IPS-18a (cell line): ENCODE results near the gene EXOC3.

Experiments used
- H3K27ac ChIP-seq: one replicate; pipeline ENCODE4 v1.5.1; 2013; ENCODE audit warnings: low read length
- H3K27me3 ChIP-seq: one replicate; pipeline ENCODE4 v1.6.1; 2013; ENCODE audit warnings: mild to moderate bottlenecking, low read length; ENCODE audit not compliant: control insufficient read depth, insufficient read depth
- H3K36me3 ChIP-seq: one replicate; pipeline ENCODE4 v1.6.1; 2013; ENCODE audit warnings: low read depth, low read length; ENCODE audit not compliant: control insufficient read depth
- H3K4me1 ChIP-seq: one replicate; pipeline ENCODE4 v1.6.1; 2013; ENCODE audit warnings: low read depth, low read length; ENCODE audit not compliant: control insufficient read depth
- H3K4me3 ChIP-seq: one replicate; pipeline ENCODE4 v1.5.1; 2013; ENCODE audit warnings: low read length
- H3K9ac ChIP-seq: one replicate; pipeline ENCODE4 v1.6.1; 2013; ENCODE audit warnings: mild to moderate bottlenecking, low read length, moderate library complexity
- H3K9me3 ChIP-seq: one replicate; pipeline ENCODE4 v1.6.1; 2013; ENCODE audit warnings: low read depth, low read length; ENCODE audit not compliant: control insufficient read depth

The EXOC3 gene

DNA sequence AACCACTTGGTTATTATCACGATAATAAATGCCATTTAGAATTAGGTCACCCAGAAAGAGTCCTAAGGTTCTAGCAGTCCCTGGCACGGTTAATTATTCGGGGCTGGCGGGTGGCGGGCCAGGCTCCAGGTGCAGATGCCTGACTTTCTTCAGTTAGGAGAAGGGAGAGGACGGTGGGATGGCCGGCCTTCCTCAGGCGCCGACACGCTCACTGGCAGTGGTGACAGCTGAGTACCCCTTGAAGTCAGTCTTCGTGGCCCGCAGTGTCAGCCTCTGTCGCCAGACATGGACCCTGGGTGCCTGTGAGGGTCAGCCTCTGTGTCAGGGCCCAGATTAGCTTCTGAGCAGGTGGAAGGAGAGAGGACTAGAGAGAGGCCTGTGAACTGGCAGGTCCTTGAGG is 21.1 kb upstream of the EXOC3 start:
- no peaks in the 10 kb centered on the region for H3K36me3 ChIP-seq
- no peak overlapping the region for H3K9ac ChIP-seq
- H3K4me3 ChIP-seq = no peak overlapping the region
- no peaks in the 10 kb centered on the region for H3K27me3 ChIP-seq
- H3K27ac ChIP-seq = no peak overlapping the region
- no peaks in the 10 kb centered on the region for H3K9me3 ChIP-seq
- no peaks in the 10 kb centered on the region for H3K4me1 ChIP-seq

DNA sequence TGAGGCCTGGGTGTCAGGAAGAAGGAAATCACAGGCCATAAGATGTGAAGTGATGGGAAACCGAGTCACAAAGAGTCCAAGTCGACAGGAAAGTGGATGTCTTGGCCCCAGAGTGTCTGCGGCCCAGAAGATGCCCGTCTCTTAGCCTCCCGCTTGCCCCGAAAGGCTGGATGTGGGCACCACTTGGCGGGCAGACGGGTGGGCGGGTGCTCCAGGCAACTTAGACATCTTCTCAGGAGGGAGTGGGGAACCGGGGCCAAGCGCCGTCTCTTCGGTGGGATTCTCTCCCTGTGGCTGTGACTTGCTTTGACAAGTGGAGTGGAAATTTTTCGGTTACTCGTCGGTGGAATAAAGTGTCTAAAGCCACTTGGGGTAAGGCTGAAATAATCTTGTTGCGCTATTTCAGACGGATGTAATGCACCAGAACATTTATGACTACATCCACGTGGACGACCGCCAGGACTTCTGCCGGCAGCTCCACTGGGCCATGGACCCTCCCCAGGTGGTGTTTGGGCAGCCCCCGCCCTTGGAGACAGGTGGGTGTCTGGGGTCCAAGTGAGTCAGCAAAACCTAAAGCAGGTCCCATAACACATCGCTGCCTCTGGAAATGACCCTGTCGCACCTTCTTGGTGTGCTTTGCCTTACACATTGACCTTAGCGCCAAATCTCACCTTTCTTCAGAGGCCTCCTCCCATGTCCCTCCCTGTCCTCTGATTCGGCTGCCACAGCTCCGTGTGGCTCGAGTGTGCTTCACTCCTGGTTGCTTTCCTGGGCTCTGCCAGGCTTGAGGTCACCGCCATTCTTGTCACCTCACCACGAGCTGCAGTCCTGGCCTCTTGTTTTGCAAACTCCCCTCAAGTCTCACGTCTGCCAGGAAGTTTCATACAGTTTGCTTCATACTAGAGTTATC is 20.4 kb upstream of the EXOC3 start:
- Histone ChIP-seq H3K4me3 (no peak overlapping the region), H3K9me3 (no peaks in the 10 kb centered on the region), H3K4me1 (no peaks in the 10 kb centered on the region), H3K36me3 (no peaks in the 10 kb centered on the region), H3K27me3 (no peaks in the 10 kb centered on the region), H3K9ac (no peak overlapping the region), H3K27ac (no peak overlapping the region)

DNA sequence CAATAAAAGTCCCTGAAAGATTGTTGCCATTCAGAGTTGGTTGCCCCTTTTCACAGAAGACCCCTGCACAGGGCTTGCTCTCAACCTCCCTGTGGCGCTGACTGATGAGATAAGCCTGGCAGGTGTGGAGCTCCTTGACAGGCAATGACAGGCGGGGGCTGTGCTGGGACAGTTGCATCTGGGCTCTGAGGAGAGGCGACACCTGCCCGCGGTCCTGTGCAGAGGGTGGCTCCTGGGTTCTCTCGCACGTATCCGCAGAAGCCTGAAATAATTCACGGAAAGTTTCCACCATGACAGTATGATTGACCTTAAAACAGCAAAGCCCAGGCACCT is 19.8 kb upstream of the EXOC3 start:
- Histone ChIP-seq H3K9ac (no peak overlapping the region), H3K4me1 (no peaks in the 10 kb centered on the region), H3K36me3 (no peaks in the 10 kb centered on the region), H3K27ac (no peak overlapping the region), H3K27me3 (no peaks in the 10 kb centered on the region), H3K4me3 (no peak overlapping the region), H3K9me3 (no peaks in the 10 kb centered on the region)

DNA sequence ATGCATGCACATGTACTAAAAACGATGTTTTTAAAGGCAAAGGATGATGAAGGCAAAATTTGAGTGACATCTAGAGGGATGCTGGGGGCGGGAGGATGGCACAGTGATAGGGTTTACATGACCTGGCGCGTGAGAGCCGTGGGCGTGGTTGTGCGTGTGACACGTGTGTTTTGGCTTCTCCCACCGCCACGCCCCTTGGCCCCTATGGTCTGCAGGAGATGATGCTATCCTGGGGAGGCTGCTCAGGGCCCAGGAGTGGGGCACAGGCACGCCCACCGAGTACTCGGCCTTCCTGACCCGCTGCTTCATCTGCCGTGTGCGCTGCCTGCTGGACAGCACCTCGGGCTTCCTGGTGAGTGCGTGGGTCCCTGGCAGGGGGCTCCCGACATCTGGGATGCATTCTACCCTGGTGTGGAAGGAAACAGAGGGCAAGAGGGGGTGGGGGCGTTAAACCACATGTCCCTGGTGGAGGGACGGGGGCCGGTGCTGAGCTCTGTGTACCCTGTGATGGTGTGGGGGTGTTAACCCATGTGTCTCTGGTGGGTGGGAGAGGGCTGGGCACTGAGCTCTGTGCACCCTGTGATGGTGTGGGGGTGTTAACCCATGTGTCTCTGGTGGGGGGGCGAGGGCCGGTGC is 19.2 kb upstream of the EXOC3 start:
- no peaks in the 10 kb centered on the region for H3K9me3 ChIP-seq
- no peaks in the 10 kb centered on the region for H3K27me3 ChIP-seq
- H3K27ac ChIP-seq = no peak overlapping the region
- H3K4me1 ChIP-seq = no peaks in the 10 kb centered on the region
- H3K9ac ChIP-seq = no peak overlapping the region
- H3K4me3 ChIP-seq = no peak overlapping the region
- no peaks in the 10 kb centered on the region for H3K36me3 ChIP-seq

DNA sequence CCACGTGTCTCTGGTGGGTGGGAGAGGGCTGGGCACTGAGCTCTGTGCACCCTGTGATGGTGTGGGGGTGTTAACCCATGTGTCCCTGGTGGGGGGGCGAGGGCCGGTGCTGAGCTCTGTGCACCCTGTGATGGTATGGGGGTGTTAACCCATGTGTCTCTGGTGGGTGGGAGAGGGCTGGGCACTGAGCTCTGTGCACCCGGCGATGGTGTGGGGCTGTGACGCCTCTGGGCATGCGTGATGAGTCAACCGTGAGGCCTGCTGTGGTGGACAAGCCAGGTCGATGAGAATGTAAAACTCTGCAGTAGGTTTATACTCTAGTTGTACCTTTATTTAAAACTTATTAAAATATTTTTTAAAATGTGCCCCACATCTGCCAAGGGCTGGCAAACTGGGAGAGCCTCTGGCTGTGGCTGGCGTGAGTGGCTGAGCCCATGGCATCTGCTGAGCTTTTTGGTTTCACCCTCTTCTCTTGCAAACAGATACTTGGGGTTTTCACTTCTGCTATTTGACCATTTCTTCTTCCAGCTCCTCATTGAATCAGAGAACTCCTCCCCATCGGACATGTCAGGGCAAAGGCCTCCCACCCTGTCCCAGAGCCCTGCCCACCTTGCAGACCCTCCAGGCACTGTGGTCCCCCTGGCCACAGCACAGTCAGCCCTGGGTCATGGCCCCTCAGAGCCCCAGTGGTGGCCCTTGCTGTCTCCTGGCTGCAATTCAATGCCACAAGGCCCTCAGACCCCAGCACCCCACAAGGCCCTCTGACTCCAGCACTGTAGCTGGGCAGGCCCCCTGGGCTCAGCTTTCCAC is 18.5 kb upstream of the EXOC3 start:
- no peaks in the 10 kb centered on the region for H3K27me3 ChIP-seq

DNA sequence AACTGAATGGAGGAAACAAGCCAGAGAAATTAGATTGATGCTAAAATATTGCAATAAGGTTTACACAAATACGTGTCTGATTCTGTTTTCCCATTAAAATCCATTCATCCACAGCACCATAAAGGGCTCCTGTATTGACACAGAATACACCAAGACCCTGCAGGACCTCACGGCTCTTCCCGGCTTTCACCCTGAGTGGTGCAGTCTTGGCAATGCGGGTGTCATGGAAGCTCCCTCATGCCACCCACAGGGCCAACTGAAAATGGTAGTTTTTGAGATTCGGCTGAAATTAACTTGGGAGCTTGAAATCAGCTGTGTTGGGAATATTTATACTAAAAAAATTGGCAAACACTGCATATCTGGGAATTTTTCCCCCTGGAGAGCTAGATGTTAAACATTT is 17.3 kb upstream of the EXOC3 start:
- Histone ChIP-seq H3K4me1 (no peaks in the 10 kb centered on the region), H3K4me3 (no peak overlapping the region), H3K36me3 (no peaks in the 10 kb centered on the region), H3K9me3 (no peaks in the 10 kb centered on the region), H3K27ac (no peak overlapping the region), H3K27me3 (no peaks in the 10 kb centered on the region), H3K9ac (no peak overlapping the region)

More for the DNA sequence above, 18.5 kb upstream of the EXOC3 start:
- Histone ChIP-seq H3K4me1 (no peaks in the 10 kb centered on the region), H3K9me3 (no peaks in the 10 kb centered on the region), H3K27ac (no peak overlapping the region), H3K9ac (no peak overlapping the region), H3K4me3 (no peak overlapping the region), H3K36me3 (no peaks in the 10 kb centered on the region)

DNA sequence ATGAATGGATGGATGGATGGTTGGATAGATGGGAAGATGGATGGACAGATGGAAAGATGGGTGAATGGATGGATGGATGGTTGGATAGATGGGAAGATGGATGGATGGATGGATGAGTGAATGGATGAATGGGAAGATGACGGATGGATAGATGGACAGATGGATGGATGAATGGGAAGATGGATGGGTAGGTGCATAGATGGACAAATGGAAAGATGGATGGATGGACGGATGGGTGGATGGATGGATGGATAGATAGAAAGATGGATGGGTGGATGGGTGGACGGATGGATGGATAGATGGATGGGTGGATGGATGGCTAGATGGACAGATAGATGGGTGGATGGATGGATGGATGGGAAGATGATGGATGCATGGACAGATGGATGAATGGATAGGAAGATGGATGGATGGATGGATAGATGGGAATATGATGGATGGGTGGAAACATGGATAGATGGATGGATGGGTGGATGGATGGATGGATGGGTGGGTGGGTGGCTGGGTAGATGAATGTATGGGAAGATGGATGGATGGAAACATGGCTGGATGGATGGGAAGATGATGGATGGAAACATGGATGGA is 16.5 kb upstream of the EXOC3 start:
- H3K4me3 ChIP-seq = no peak overlapping the region
- no peaks in the 10 kb centered on the region for H3K4me1 ChIP-seq
- no peaks in the 10 kb centered on the region for H3K36me3 ChIP-seq
- H3K9ac ChIP-seq = no peak overlapping the region
- no peak overlapping the region for H3K27ac ChIP-seq
- H3K9me3 ChIP-seq = no peaks in the 10 kb centered on the region
- H3K27me3 ChIP-seq = no peaks in the 10 kb centered on the region

DNA sequence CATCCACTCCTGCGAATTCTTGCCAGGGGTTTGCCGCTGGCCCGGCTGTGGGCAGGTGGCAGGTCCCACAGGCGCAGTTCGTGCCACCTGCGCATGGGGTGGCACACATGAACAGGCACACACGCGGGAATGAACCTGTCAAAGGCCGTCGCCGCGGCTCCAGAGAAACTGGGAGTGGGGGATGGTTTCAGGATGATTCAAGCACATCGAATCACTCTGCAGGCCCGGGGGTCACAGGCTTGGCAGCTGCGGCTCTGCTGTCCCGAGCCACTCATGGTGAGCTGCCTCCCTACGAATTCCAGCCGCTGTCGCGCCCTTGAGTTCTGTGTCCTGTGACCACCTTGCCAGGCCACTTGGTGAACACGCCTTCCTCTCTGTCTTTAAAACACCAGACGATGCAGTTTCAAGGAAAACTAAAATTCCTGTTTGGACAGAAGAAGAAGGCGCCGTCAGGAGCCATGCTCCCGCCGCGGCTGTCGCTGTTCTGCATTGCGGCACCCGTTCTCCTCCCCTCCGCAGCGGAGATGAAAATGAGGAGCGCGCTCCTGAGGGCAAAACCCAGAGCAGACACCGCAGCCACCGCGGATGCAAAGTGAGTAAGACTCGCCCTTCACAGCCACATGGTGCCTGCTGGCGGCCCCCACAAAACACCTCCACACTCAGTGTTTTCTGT is 15.4 kb upstream of the EXOC3 start:
- Histone ChIP-seq H3K9me3 (no peaks in the 10 kb centered on the region), H3K4me3 (no peak overlapping the region), H3K9ac (no peak overlapping the region), H3K36me3 (no peaks in the 10 kb centered on the region), H3K27me3 (no peaks in the 10 kb centered on the region), H3K4me1 (no peaks in the 10 kb centered on the region), H3K27ac (no peak overlapping the region)

DNA sequence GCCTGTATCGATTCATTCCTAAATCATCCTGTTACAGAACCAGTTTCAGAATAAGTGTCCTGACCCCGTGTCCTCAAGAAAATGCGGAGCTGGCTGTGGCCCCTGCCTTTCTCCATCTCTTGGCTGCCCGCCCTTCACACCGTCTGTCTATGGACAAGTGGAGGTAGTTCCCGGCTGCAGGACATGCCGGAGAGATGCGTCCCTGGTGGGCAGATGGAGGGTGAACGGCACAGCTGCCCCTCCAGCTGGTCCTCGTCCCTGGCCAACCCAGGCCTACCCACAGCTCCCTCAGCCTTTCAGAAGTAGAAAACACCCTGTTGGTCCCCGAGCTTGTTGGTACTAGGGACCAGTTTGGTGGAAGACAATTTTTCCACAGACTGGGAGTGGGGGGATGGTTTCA is 14.8 kb upstream of the EXOC3 start:
- Histone ChIP-seq H3K4me3 (no peak overlapping the region), H3K4me1 (no peaks in the 10 kb centered on the region), H3K36me3 (no peaks in the 10 kb centered on the region), H3K9me3 (no peaks in the 10 kb centered on the region), H3K9ac (no peak overlapping the region), H3K27ac (no peak overlapping the region), H3K27me3 (no peaks in the 10 kb centered on the region)

DNA sequence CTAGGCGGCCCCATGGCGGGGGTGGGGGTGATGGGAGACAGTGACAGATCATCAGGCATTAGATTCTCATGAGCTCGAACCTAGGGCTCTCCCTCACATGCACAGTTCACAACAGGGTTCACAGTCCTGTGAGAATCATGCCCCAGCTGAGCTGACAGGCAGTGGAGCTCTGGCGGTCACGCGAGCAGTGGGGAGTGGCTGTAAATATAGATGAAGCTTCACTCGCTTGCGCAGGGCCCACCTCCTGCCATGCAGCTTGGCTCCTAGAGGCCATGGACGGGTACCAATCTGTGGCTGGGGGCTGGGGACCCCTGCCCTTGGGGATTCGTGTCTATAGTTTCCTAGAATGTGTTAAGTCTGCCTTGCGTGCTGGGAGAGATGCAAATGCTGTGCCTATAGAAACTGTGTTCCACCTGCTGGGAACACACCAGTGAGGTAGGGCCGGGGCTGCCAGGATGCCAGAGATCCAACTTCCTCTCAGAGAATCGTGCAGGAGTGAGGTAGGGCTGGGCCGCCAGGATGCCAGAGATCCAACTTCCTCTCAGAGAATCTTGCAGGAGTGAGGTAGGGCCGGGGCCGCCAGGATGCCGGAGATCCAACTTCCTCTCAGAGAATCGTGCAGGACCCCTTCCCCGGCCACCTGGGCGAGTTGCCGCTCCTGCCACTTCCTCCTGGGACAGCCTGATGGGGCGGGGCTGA is 14.1 kb upstream of the EXOC3 start:
- H3K27ac ChIP-seq = no peak overlapping the region
- H3K9ac ChIP-seq = no peak overlapping the region
- H3K4me1 ChIP-seq = no peaks in the 10 kb centered on the region
- H3K36me3 ChIP-seq = no peaks in the 10 kb centered on the region
- no peaks in the 10 kb centered on the region for H3K27me3 ChIP-seq
- H3K9me3 ChIP-seq = no peaks in the 10 kb centered on the region
- no peak overlapping the region for H3K4me3 ChIP-seq
